ENCODE measurements around the gene LRP1-AS. TPM values are rescaled to one million over a fixed set of nuclear protein-coding genes. Genes with fewer than 3 reads are reported as not detected.

LRP1-AS gene
- total RNA-seq, 4 donors from 2014 or later: not detected

DNA sequence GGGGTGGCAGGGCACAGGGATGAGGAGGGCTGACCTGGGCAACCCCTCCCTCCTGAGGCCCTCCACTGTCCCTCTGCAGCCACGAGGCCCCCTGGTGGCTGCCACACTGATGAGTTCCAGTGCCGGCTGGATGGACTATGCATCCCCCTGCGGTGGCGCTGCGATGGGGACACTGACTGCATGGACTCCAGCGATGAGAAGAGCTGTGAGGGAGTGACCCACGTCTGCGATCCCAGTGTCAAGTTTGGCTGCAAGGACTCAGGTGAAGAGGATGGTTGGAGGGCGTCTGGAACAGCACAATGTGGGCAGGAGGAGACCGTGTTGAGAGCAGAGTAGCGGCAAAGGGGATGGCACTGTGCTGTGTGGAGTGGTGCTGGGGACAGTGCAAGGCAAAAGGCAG, 25.7 kb upstream of the LRP1-AS start:
- whole genome bisulfite sequencing, 2 donors: 77 to 78% methylated on average over 10 to 11 of the region's 11 CpGs
- DNase-seq (ENCODE audit: low spot score in 2 of 2): no peak
- no peak for TF ChIP-seq POLR2A (IDR thresholded peaks at IDR 0.05)
- TF ChIP-seq, protein P1, sequence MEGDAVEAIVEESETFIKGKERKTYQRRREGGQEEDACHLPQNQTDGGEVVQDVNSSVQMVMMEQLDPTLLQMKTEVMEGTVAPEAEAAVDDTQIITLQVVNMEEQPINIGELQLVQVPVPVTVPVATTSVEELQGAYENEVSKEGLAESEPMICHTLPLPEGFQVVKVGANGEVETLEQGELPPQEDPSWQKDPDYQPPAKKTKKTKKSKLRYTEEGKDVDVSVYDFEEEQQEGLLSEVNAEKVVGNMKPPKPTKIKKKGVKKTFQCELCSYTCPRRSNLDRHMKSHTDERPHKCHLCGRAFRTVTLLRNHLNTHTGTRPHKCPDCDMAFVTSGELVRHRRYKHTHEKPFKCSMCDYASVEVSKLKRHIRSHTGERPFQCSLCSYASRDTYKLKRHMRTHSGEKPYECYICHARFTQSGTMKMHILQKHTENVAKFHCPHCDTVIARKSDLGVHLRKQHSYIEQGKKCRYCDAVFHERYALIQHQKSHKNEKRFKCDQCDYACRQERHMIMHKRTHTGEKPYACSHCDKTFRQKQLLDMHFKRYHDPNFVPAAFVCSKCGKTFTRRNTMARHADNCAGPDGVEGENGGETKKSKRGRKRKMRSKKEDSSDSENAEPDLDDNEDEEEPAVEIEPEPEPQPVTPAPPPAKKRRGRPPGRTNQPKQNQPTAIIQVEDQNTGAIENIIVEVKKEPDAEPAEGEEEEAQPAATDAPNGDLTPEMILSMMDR (IDR thresholded peaks at IDR 0.05): no peak
- no peak overlapping the region for H3K4me3 ChIP-seq (ENCODE audit: low read depth, poor library complexity, severe bottlenecking)
- intact Hi-C loops (cut with DNase I; ENCODE audit: low total_unique reads): no loop called here

DNA sequence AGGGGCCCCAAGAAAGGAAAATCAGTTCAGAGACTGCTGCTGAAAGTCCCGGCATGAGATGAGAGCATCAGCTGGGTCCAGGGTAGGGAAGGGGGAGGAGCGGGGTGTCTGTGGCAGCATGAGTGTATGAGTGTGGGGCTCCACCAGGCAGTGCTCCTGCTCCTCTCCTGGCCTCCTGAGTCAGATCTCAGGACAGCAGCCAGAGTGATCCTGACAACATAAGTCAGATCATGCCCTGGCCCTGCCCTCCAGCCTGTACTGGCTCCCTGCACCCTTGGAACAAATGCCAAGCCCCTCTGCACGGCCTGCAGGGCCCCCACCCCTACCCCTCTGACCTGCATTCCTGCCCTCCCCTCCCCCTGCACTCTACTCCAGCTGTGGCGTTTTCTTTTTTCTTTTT, 24.2 kb upstream of the LRP1-AS start:
- no peak for DNase-seq (ENCODE audit: low spot score in 2 of 2)
- WGBS, 2 donors: 21 to 23% methylated on average over 4 of the region's 4 CpGs
- TF ChIP-seq, protein P1 (IDR thresholded peaks at IDR 0.05): no peak
- no peak for TF ChIP-seq POLR2A (IDR thresholded peaks at IDR 0.05)
- no peak overlapping the region for H3K4me3 ChIP-seq (ENCODE audit: low read depth, poor library complexity, severe bottlenecking)
- intact Hi-C loops (cut with DNase I; ENCODE audit: low total_unique reads): no loop called here

DNA sequence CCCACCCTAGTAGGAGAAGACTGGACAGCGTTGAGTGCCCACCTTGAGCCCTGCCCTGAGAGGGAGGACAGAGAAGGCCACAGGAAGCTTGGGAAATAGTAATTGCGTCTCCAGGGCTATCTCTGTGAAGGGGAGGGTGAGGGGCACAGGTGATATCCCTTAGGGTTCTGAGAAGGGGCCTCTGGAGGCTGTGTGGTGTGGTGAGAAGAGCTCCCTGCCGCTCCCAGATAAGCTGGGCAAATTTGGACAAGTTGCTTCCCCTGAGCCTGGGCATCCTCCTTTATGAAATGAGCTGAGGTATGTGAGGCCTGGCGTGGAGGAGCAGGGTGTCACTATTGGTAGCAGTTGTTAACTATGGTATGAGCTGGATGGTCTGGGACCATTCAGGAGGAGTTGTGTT, 23.5 kb upstream of the LRP1-AS start:
- TF ChIP-seq, protein P1 (IDR thresholded peaks at IDR 0.05): no peak
- TF ChIP-seq POLR2A (IDR thresholded peaks at IDR 0.05): no peak
- intact Hi-C loops (cut with DNase I; ENCODE audit: low total_unique reads): no loop called here
- no peak for DNase-seq (ENCODE audit: low spot score in 2 of 2)
- 62 to 72% methylated on average over 4 of the region's 4 CpGs for WGBS, 2 donors
- no peak overlapping the region for H3K4me3 ChIP-seq (ENCODE audit: low read depth, poor library complexity, severe bottlenecking)

DNA sequence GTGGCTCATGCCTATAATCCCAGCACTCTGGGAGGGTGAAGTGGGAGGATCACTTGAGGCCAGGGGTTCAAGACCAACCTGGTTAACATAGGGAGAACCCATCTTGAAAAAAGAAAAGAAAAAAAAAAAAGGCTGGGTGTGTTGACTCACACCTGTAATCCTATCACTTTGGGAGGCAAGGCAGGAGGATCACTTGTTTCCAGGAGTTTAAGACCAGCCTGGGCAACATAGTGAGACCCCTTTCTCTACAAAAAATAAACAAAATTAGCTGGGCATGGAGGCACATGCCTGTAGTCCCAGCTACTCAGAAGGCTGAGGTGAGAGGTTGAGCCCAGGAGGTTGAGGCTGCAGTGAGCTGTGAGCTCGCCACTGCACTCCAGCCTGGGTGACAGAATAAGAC, 23.0 kb upstream of the LRP1-AS start:
- no peak overlapping the region for H3K4me3 ChIP-seq (ENCODE audit: low read depth, poor library complexity, severe bottlenecking)
- TF ChIP-seq, protein P1 (IDR thresholded peaks at IDR 0.05): no peak
- TF ChIP-seq POLR2A (IDR thresholded peaks at IDR 0.05): no peak
- 84 to 89% methylated on average over 1 of the region's 1 CpG for WGBS, 2 donors
- intact Hi-C loops (cut with DNase I; ENCODE audit: low total_unique reads): no loop called here
- no peak for DNase-seq (ENCODE audit: low spot score in 2 of 2)

DNA sequence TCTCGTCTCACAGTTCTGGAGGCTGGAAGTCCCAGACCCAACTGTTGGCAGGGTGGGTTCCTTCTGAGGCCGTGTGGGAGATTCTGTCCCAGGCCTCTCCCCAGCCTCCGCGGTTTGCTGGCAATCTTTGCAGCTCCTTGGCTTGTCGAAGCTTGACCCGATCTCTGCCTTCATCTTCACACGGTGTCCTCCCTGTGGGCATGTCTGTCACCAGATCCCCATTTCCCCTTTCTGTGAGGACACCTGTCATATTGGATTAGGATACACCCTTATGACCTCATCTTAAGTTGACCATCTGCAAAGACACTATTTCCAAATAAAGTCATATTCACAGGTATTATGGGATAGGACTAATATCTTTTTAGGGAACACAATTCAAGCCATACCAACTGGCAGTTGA, 22.6 kb upstream of the LRP1-AS start:
- 39 to 43% methylated on average over 7 of the region's 7 CpGs for WGBS, 2 donors
- no peak for DNase-seq (ENCODE audit: low spot score in 2 of 2)
- TF ChIP-seq POLR2A (IDR thresholded peaks at IDR 0.05): no peak
- TF ChIP-seq, protein P1 (IDR thresholded peaks at IDR 0.05): no peak
- no peak overlapping the region for H3K4me3 ChIP-seq (ENCODE audit: low read depth, poor library complexity, severe bottlenecking)
- intact Hi-C loops (cut with DNase I; ENCODE audit: low total_unique reads): no loop called here

DNA sequence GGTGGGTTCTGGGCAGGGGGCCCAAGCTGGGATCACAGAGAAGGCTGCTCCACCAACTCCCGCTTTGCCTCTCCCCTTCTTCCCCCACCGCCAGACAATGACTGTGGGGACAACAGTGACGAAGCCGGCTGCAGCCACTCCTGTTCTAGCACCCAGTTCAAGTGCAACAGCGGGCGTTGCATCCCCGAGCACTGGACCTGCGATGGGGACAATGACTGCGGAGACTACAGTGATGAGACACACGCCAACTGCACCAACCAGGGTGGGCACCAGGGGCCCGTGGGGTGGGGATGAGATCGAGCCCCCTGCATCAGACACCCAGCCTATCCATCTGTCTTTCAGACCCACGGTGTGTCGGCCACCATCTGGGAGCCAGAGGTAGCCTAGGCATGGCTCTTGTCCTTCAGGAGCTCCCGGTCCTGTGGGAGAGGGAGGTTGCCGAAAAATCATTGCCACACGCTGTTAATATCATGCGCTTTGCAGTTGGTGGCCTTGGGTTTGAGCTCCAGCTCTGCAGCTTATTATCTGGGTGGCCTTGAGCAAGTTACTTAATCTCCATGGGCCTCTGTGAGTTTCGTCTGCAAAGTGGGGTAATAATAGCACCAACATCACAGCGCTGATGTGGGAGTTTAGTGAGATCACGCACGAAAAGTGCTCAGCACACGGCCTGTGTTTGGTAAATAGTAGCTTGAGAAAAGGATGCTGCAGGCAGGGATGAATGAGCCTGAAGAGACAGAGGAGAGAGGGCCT, 21.8 kb upstream of the LRP1-AS start:
- TF ChIP-seq, protein P1 (IDR thresholded peaks at IDR 0.05): no peak
- no peak for TF ChIP-seq POLR2A (IDR thresholded peaks at IDR 0.05)
- no peak for DNase-seq (ENCODE audit: low spot score in 2 of 2)
- WGBS, 2 donors: 79 to 88% methylated on average over 15 to 22 of the region's 23 CpGs
- no peak overlapping the region for H3K4me3 ChIP-seq (ENCODE audit: low read depth, poor library complexity, severe bottlenecking)
- intact Hi-C loops (cut with DNase I; ENCODE audit: low total_unique reads): no loop called here

All from lower leg skin (tissue), 4 donors.